A673 (cell line): ENCODE results near the gene KCNAB2. TPM values are rescaled to one million over a fixed set of nuclear protein-coding genes. Genes with fewer than 3 reads are reported as not detected.
A peak's percentile ranks its signal among the peaks of the same experiment; 100 is the strongest.

Source experiments
- BruUV-seq: library from RNA; stranded (reverse); fragments of 400-500 nt; replicated peaks from 2 replicates; lab custom pipeline; 2021; lab: Mats Ljungman, UMichigan
- CTCF ChIA-PET: fragments of 300-600 bp; sonication (Branson Sonifier 250); formaldehyde crosslinking; loops from one replicate; lab custom pipeline; 2022; ENCODE audit warnings: antibody characterized with exemption; lab: Charles Lee
- POLR2A ChIA-PET: fragments of 300-600 bp; sonication (Branson Sonifier 250); formaldehyde crosslinking; loops from one replicate; lab custom pipeline; 2022; ENCODE audit warnings: antibody characterized with exemption; ENCODE audit not compliant: low non-redundant PET; lab: Charles Lee
- DNase-seq: peaks from one replicate; pipeline ENCODE4 v3.0.0-alpha.2; 2015; ENCODE audit warnings: low spot score
- H3K27ac ChIP-seq: fragments of 200-600 bp; sonication (generic); 2 replicates; pipeline ENCODE4 v1.5.1; 2016; ENCODE audit warnings: mixed run types, low read depth, mild to moderate bottlenecking, mixed read lengths, antibody characterized with exemption, low read length; ENCODE audit not compliant: poor library complexity, severe bottlenecking
- H3K27me3 ChIP-seq: fragments of 200-600 bp; sonication (generic); replicated peaks from 2 replicates; pipeline ENCODE4 v1.6.1; 2017; ENCODE audit warnings: mixed run types, low read depth, mild to moderate bottlenecking, mixed read lengths, antibody characterized with exemption, low read length; ENCODE audit not compliant: insufficient read depth, poor library complexity
- H3K36me3 ChIP-seq: fragments of 200-600 bp; sonication (generic); 2 replicates; pipeline ENCODE4 v1.6.1; 2016; ENCODE audit warnings: mixed run types, mild to moderate bottlenecking, mixed read lengths, antibody characterized with exemption, low read length; ENCODE audit not compliant: insufficient read depth, poor library complexity, severe bottlenecking
- H3K4me1 ChIP-seq: fragments of 200-600 bp; sonication (generic); 2 replicates; pipeline ENCODE4 v1.6.1; 2017; ENCODE audit warnings: mixed run types, mild to moderate bottlenecking, mixed read lengths, antibody characterized with exemption, low read length; ENCODE audit not compliant: insufficient read depth, poor library complexity, severe bottlenecking
- H3K4me3 ChIP-seq: fragments of 200-600 bp; sonication (generic); 2 replicates; pipeline ENCODE4 v1.5.1; 2016; ENCODE audit warnings: low read depth, mixed run types, mild to moderate bottlenecking, mixed read lengths, low read length; ENCODE audit not compliant: poor library complexity, severe bottlenecking
- H3K9me3 ChIP-seq: fragments of 200-600 bp; sonication (generic); 2 replicates; pipeline ENCODE4 v1.6.1; 2016; ENCODE audit warnings: mixed run types, low read depth, mild to moderate bottlenecking, mixed read lengths, antibody characterized with exemption, low read length; ENCODE audit not compliant: poor library complexity, severe bottlenecking
- CTCF ChIP-seq: fragments of 300-800, 200-600 bp; sonication (generic); conservative IDR thresholded peaks from 2 replicates; pipeline ENCODE4 v1.5.1; 2017; ENCODE audit warnings: low read depth, mild to moderate bottlenecking, antibody characterized with exemption, low read length, moderate library complexity, mixed read lengths
- EZH2 ChIP-seq: fragments of 200-600 bp; sonication (generic); IDR thresholded peaks from 2 replicates; pipeline ENCODE4 v1.6.1; 2017; ENCODE audit warnings: borderline replicate concordance, low read depth, mild to moderate bottlenecking, mixed read lengths, antibody characterized with exemption, low read length; ENCODE audit not compliant: poor library complexity, severe bottlenecking
- intact Hi-C: fragments of 100-400 bp; cut with micrococcal nuclease; formaldehyde crosslinking; loops from one replicate; pipeline ENCODE4 v1.10.0; 2022; ENCODE audit not compliant: unreplicated experiment
- total RNA-seq: library from RNA; stranded (reverse); gene quantifications from 2 replicates; pipeline ENCODE4 v1.2.3, GENCODE V29; 2021

The KCNAB2 gene
- total RNA-seq, 1 experiment from 2014 or later, result 6.4 TPM

- no peak overlapping the region for H3K27ac ChIP-seq
- no peak overlapping the region for H3K4me3 ChIP-seq
- H3K36me3 ChIP-seq, result no peaks in the 10 kb centered on the region
- ChIA-PET POLR2A (no interaction called here), CTCF (interaction anchor here (0.5 kb wide), 1 partner anchor 261 kb away, joined by 3 read pairs; no protein-coding TSS in a partner anchor)
- intact Hi-C loops, result no loop called here
- H3K4me1 ChIP-seq, result no peaks in the 10 kb centered on the region
- no peak for DNase-seq
- no peak for TF ChIP-seq CTCF
- no peak for TF ChIP-seq EZH2
- no peaks in the 10 kb centered on the region for H3K27me3 ChIP-seq
- H3K9me3 ChIP-seq, result no peaks in the 10 kb centered on the region
- no TSS peak for BruUV-seq
Observed at GRCh38 chr1:6145396-6145750, 99.7 kb downstream of the KCNAB2 start.

GRCh38 chr1:6145864-6146410, 100.2 kb downstream of the KCNAB2 start:
- H3K9me3 ChIP-seq, result no peaks in the 10 kb centered on the region
- ChIA-PET POLR2A (no interaction called here), CTCF (interaction anchor here (0.5 kb wide), 1 partner anchor 260 kb away, joined by 3 read pairs; no protein-coding TSS in a partner anchor)
- H3K27me3 ChIP-seq, result no peaks in the 10 kb centered on the region
- no peak overlapping the region for H3K4me3 ChIP-seq
- no peak for TF ChIP-seq EZH2
- DNase-seq, result no peak
- H3K4me1 ChIP-seq, result no peaks in the 10 kb centered on the region
- BruUV-seq, result no TSS peak
- H3K27ac ChIP-seq, result no peak overlapping the region
- intact Hi-C loops, result no loop called here
- H3K36me3 ChIP-seq, result no peaks in the 10 kb centered on the region

- H3K4me3 ChIP-seq, result peak overlapping the region; percentile 21
- CTCF ChIA-PET, result interaction anchor here (0.6 kb wide), 1 partner anchor 40 kb away, joined by 4 read pairs; no protein-coding TSS in a partner anchor
- no TSS peak for BruUV-seq
- H3K9me3 ChIP-seq, result no peaks in the 10 kb centered on the region
- H3K36me3 ChIP-seq, result no peaks in the 10 kb centered on the region
- H3K4me1 ChIP-seq, result no peaks in the 10 kb centered on the region
- no peak for TF ChIP-seq CTCF
- TF ChIP-seq EZH2, result no peak
- no peaks in the 10 kb centered on the region for H3K27me3 ChIP-seq
- peak; percentile 76 for DNase-seq
- no peak overlapping the region for H3K27ac ChIP-seq
- POLR2A ChIA-PET, result no interaction called here
- intact Hi-C loops, result no loop called here
Observed at GRCh38 chr1:6148497-6149241, 103.0 kb downstream of the KCNAB2 start.
